Measurements from ENCODE around the gene ATP5F1A. TPM values are rescaled to one million over a fixed set of nuclear protein-coding genes. Genes with fewer than 3 reads are reported as not detected.

ATP5F1A gene
- total RNA-seq, result 336 and 348 TPM in 2 replicates

DNA sequence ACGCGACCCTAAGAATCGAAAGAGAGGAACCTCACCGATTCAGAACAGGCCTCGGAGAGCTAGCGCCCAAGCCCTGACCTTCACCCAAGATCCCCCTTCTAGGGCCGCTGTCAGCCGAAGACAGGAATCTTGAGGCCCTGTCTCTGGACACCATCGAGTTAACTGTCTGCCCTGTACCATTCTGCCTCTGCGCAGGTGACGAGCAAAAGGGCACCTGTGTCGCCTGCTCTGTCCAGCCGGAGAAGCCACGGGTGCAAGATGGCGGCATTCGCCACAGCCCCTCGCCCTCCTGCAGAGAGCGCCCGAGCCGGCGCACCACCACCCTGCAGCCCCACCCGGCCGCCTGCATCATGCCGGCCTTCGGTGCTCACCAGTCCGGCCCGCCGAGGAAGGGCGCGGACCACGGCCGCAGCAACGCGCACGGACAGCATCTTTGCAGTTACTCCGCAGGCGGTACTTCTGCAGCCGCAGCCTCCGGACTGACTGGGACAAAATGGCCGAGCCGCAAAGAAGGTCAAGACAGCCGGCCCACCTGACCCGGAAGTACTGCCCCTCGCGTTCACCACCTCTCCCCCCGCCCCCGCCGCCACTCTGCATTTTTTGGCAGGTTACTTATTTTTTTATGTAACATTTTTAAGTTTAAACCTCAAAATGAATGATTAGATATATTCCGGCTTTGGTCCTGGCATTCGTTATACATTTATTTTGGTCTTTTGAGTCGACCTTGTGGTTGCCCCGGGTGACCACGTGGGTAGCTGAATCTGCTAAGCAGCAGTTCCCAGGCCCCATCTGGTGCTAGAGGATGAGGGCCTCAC lies at the start of gene ATP5F1A:
Gene ATP5F1A, minus strand, starts transcription at position 496 of the 815 bp plus-strand sequence. Its CDS starts 65 bp downstream, at position 431.
- no peaks in the 10 kb centered on the region for H3K9me3 Mint-ChIP-seq
- POLR2A ChIA-PET, result interaction anchor here (0.6 to 2.6 kb wide), 13 partner anchors 9 to 1375 kb away, joined by 3 to 14 read pairs (median 6); a partner anchor contains a TSS

DNA sequence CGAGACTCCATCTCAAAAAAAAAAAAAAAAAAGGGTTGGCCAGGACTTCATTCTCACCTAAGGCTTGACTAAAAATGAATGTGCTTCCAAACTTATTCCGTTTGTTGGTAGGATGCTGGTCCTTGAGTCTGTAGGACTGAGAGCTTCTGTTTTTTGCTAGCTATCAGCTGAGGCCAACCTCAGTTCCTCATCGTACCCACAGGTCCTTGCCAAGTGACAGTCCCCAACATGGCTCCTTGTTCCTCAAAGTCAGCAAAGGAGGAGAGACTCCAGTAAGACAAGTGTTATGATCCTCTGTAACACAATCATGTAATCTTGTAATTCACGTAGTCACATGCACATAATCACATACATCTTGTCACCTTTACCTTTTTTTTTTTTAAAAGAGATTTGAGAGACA lies 43.1 kb upstream of the ATP5F1A start:
- peaks cover 5% of the 10 kb centered on the region for H3K36me3 Mint-ChIP-seq (ENCODE audit: low read depth)
- intact Hi-C loops (cut with micrococcal nuclease), result no loop called here
- H3K4me3 Mint-ChIP-seq, result no peak overlapping the region
- CTCF ChIA-PET, result interaction anchor here (1.0 to 1.1 kb wide), 2 partner anchors 35 to 517 kb away, joined by 3 to 4 read pairs; no protein-coding TSS in a partner anchor
- H3K9me3 Mint-ChIP-seq, result no peaks in the 10 kb centered on the region
- DNase-seq (no peak), ATAC-seq (ENCODE audit: low read depth) (no peak)
- TF ChIP-seq, protein P1, sequence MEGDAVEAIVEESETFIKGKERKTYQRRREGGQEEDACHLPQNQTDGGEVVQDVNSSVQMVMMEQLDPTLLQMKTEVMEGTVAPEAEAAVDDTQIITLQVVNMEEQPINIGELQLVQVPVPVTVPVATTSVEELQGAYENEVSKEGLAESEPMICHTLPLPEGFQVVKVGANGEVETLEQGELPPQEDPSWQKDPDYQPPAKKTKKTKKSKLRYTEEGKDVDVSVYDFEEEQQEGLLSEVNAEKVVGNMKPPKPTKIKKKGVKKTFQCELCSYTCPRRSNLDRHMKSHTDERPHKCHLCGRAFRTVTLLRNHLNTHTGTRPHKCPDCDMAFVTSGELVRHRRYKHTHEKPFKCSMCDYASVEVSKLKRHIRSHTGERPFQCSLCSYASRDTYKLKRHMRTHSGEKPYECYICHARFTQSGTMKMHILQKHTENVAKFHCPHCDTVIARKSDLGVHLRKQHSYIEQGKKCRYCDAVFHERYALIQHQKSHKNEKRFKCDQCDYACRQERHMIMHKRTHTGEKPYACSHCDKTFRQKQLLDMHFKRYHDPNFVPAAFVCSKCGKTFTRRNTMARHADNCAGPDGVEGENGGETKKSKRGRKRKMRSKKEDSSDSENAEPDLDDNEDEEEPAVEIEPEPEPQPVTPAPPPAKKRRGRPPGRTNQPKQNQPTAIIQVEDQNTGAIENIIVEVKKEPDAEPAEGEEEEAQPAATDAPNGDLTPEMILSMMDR (IDR thresholded peaks at IDR 0.05), result no peak
- H3K27ac Mint-ChIP-seq, result no peak overlapping the region
- no peaks in the 10 kb centered on the region for H3K27me3 Mint-ChIP-seq
- no peaks in the 10 kb centered on the region for H3K4me1 Mint-ChIP-seq
- POLR2A ChIA-PET, result no interaction called here

More for the DNA sequence above, at the start of gene ATP5F1A:
- Mint-ChIP-seq H3K4me1 (peaks cover 35% of the 10 kb centered on the region), H3K4me3 (peak within 1 kb of the TSS; percentile 97), H3K27ac (peak within 1 kb of the TSS; percentile 97), H3K27me3 (no peaks in the 10 kb centered on the region), H3K36me3 (ENCODE audit: low read depth) (peaks cover 25% of the 10 kb centered on the region)
- ATAC-seq (ENCODE audit: low read depth), result peak; percentile 86
- TF ChIP-seq, protein P1 (IDR thresholded peaks at IDR 0.05), result no peak
- CTCF ChIA-PET, result interaction anchor here (0.9 to 1.7 kb wide), 3 partner anchors 9 to 76 kb away, joined by 3 to 8 read pairs (median 4); a partner anchor contains a TSS
- intact Hi-C loops (cut with micrococcal nuclease), result loop anchor here (1.0 kb wide), 3 partner anchors 75 to 152 kb away; partner anchors contain the start of gene EPG5
- peak; percentile 78 for DNase-seq

DNA sequence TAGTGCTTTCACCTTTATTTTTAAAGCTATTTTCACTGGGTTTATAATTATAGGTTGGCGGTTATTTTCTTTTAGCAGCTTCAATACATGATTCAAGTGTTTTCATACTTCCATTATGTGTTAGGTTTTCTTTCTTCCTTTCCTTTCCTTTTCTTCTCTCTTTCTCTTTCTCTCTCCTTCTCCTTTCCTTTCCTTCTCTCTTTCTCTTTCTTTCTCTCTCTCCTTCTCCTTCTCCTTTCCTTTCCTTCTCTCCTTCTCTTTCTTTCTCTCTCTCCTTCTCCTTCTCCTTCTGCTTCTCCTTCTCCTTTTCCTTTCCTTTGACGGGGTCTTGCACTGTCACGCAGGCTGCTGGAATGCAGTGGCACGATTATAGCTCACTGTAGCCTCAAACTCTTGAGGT lies 42.1 kb upstream of the ATP5F1A start:
- no peak for DNase-seq
- ATAC-seq (ENCODE audit: low read depth), result no peak
- H3K27ac Mint-ChIP-seq, result no peak overlapping the region
- POLR2A ChIA-PET, result no interaction called here
- no peaks in the 10 kb centered on the region for H3K4me1 Mint-ChIP-seq
- TF ChIP-seq, protein P1 (IDR thresholded peaks at IDR 0.05), result no peak
- no peaks in the 10 kb centered on the region for H3K27me3 Mint-ChIP-seq
- CTCF ChIA-PET, result interaction anchor here (1.0 to 1.7 kb wide), 2 partner anchors 9 to 518 kb away, joined by 4 to 5 read pairs; no protein-coding TSS in a partner anchor
- H3K4me3 Mint-ChIP-seq, result no peak overlapping the region
- intact Hi-C loops (cut with micrococcal nuclease), result no loop called here
- no peaks in the 10 kb centered on the region for H3K9me3 Mint-ChIP-seq
- peaks cover 3% of the 10 kb centered on the region for H3K36me3 Mint-ChIP-seq (ENCODE audit: low read depth)

DNA sequence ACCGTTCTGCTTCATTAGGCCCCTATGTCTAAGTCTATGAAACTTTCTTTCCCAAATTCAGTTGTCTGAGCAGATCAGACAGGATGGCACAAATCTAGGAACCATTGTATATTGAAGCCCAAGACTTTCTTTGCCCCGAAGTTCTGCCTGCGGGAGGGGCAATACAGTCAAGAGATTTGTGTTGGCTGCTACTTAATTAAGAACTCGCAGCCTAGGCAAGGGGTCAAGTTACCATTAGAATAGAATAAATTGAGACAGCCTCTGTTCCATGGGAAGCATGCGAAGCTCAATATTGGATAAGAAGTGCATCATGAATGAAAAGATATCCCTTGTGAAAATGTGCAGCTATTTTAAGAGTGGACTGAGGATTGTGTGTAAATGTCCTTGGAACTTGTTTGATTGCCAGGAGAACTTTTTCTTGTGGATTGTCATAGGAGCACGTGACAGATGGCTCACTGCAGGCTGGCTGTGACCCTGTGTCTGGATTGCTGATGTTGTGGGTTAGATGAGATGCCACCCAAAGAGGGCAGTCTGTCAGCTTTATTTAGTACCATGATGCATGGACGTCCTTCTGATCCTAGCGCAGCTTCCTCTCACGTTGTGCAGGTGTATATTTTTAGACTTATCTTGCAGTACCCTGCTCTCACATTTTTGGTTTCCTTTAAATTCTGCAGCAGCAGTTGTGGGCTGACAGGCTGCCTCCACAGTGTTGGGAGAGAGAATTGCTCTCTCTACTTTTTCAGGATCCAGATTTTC lies 37.0 kb upstream of the ATP5F1A start:
- Mint-ChIP-seq H3K27ac (no peak overlapping the region), H3K27me3 (no peaks in the 10 kb centered on the region)
- no peak for ATAC-seq (ENCODE audit: low read depth)

More for the DNA sequence above, 37.0 kb upstream of the ATP5F1A start:
- intact Hi-C loops (cut with micrococcal nuclease), result no loop called here
- Mint-ChIP-seq H3K9me3 (no peaks in the 10 kb centered on the region), H3K36me3 (ENCODE audit: low read depth) (peaks cover 13% of the 10 kb centered on the region), H3K4me3 (no peak overlapping the region), H3K4me1 (no peaks in the 10 kb centered on the region)
- DNase-seq, result no peak
- TF ChIP-seq, protein P1 (IDR thresholded peaks at IDR 0.05), result no peak
- CTCF ChIA-PET, result interaction anchor here (1.5 kb wide), 1 partner anchor 523 kb away, joined by 4 read pairs; no protein-coding TSS in a partner anchor
- POLR2A ChIA-PET, result no interaction called here

All from activated B cell treated with CpG ODN at 0.5 μM for 24 hours (primary cell).